Measurements from ENCODE around the gene MUC2.

Gene MUC2

GRCh38 chr11:1105183-1105565 is 30.5 kb downstream of the MUC2 start:
- H3K4me3 ChIP-seq (ENCODE audit: low read length) = no peak overlapping the region
- TF ChIP-seq, protein P1, sequence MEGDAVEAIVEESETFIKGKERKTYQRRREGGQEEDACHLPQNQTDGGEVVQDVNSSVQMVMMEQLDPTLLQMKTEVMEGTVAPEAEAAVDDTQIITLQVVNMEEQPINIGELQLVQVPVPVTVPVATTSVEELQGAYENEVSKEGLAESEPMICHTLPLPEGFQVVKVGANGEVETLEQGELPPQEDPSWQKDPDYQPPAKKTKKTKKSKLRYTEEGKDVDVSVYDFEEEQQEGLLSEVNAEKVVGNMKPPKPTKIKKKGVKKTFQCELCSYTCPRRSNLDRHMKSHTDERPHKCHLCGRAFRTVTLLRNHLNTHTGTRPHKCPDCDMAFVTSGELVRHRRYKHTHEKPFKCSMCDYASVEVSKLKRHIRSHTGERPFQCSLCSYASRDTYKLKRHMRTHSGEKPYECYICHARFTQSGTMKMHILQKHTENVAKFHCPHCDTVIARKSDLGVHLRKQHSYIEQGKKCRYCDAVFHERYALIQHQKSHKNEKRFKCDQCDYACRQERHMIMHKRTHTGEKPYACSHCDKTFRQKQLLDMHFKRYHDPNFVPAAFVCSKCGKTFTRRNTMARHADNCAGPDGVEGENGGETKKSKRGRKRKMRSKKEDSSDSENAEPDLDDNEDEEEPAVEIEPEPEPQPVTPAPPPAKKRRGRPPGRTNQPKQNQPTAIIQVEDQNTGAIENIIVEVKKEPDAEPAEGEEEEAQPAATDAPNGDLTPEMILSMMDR (conservative IDR thresholded peaks at IDR 0.05; ENCODE audit: low read length) = no peak

DNA sequence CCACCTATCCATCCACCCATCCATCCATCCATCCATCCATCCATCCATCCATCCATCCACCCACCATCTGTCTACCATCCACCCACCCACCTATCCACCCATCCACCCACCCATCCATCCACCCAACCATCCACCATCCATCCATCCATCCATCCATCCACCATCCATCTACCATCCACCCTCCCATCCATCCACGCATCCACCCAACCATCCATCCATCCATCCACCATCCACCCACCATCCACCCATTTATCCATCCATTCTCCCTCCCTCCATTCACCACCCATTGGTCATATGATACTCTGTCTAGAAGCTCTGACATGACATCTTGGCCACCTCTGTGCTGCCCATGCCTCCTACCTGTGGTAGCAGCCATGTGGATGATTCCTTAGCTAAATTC is 31.7 kb downstream of the MUC2 start:
- DNase-seq (ENCODE audit: low read depth) = no peak
- TF ChIP-seq, protein P1 (conservative IDR thresholded peaks at IDR 0.05; ENCODE audit: low read length) = no peak
- no peak overlapping the region for H3K4me3 ChIP-seq (ENCODE audit: low read length)

More at GRCh38 chr11:1105183-1105565, 30.5 kb downstream of the MUC2 start:
- no peak for DNase-seq (ENCODE audit: low read depth)

GRCh38 chr11:1107316-1108245 is 32.9 kb downstream of the MUC2 start:
- no peak for DNase-seq (ENCODE audit: low read depth)
- TF ChIP-seq, protein P1 (conservative IDR thresholded peaks at IDR 0.05; ENCODE audit: low read length) = no peak
- no peak overlapping the region for H3K4me3 ChIP-seq (ENCODE audit: low read length)

DNA sequence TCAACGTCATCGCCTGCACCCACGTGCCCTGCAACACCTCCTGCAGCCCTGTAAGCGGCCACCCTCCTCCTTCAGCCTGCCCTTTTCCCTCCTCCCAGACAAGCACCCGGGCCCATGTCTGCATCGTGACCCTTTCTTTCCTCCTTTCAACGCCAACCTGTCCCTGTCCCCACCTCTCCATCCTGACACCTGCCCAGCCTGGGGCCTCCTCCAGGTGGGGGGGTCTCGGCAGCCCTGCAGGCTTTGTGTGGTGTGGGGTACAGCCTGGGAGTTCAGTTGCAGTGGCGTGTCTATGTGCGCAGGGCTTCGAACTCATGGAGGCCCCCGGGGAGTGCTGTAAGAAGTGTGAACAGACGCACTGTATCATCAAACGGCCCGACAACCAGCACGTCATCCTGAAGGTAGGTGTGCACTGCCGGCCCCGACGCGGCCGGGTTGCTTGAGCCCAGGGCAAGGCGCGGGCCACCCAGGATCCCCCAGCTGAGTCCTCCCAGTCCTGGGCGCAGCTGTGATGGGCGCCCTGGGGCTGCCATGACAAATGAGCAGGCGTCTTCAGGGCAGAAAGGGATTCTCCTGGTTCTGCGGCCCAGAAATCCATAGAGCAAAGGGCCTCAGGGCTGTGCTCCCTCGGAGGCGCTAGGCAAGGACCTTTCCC is 33.7 kb downstream of the MUC2 start:
- no peak for DNase-seq (ENCODE audit: low read depth)
- TF ChIP-seq, protein P1 (conservative IDR thresholded peaks at IDR 0.05; ENCODE audit: low read length) = no peak
- H3K4me3 ChIP-seq (ENCODE audit: low read length) = no peak overlapping the region

DNA sequence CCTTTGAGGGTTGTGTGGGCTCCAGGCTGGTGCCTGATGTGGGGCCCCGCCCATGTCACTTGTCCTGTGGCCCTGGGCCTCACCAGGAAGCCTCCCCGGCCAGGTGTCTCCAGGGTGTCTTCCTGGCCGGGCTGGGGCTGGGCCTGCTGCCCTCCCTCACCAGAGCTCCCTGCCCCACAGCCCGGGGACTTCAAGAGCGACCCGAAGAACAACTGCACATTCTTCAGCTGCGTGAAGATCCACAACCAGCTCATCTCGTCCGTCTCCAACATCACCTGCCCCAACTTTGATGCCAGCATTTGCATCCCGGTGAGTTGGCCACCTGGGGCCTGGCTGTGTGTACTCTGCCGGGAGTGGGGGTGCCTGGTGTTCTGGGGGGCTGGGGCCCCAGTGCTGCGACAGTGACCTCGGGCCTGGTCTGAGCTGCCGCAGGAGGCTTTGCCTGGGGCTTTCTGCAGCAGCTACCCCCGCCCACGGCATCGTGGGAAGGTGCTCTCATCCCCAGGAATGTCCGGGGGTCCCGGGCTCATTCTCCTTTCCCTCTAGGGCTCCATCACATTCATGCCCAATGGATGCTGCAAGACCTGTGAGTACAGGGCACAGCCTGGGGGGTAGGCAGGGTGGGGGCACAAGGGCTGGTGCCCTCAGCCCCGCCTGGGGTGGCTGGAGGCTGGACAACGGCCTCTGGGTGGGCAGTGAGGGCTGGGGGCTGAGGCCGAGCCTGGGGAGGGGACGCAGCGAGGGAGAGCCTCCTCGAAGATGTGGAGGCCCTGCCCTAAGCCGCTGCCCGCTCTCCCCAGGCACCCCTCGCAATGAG is 34.6 kb downstream of the MUC2 start:
- no peak for DNase-seq (ENCODE audit: low read depth)
- H3K4me3 ChIP-seq (ENCODE audit: low read length) = no peak overlapping the region
- TF ChIP-seq, protein P1 (conservative IDR thresholded peaks at IDR 0.05; ENCODE audit: low read length) = no peak

DNA sequence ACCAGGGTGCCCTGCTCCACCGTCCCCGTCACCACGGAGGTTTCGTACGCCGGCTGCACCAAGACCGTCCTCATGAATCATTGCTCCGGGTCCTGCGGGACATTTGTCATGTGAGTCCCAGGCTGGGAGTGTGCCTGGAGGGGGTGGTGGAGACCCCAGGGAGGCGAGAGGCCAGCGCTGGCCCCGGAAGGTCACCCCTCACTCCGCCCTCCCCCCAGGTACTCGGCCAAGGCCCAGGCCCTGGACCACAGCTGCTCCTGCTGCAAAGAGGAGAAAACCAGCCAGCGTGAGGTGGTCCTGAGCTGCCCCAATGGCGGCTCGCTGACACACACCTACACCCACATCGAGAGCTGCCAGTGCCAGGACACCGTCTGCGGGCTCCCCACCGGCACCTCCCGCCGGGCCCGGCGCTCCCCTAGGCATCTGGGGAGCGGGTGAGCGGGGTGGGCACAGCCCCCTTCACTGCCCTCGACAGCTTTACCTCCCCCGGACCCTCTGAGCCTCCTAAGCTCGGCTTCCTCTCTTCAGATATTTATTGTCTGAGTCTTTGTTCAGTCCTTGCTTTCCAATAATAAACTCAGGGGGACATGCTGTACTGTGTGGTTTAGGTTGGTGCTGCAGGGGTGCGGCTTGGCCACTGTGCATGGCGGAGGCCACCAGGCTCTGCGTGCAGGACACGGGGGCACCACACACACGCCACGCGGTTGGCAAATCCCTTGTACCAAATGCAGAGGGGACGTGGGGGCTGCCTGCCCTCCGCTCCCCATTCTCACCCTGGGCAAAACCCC is 35.4 kb downstream of the MUC2 start:
- H3K4me3 ChIP-seq (ENCODE audit: low read length) = no peak overlapping the region
- TF ChIP-seq, protein P1 (conservative IDR thresholded peaks at IDR 0.05; ENCODE audit: low read length) = no peak
- DNase-seq (ENCODE audit: low read depth) = no peak

Data from AG10803 (cell line).